Measurements from ENCODE around the gene IREB2.
"Not testable (repeated sequence)": the region's sequence is repeated elsewhere in the genome, so short reads cannot be mapped to it uniquely, and the experiment has no call there.

Gene IREB2

DNA sequence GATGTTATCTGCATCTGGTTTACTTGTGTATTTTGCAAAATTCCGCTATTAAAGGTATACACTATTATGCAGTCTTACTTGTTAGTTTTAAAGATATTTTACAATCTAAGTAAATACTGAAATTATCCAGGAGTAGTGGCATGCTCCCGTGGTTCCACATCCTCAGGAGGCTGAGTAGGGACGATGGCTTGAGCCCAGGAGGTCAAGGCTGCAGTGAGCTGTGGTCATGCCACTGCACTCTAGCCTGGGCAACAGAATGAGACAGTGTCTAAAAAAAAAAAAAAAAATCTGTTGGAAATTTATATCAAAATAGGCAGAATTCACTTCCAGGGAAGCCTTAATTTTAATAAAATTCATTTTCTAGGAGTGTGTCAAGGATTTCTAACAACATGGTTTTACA, 41.6 kb downstream of the IREB2 start:
- Histone ChIP-seq H3K27ac (ENCODE audit: low read depth, low read length) (no peak overlapping the region), H3K36me3 (ENCODE audit: insufficient read depth, low read length) (peaks cover 48% of the 10 kb centered on the region), H3K79me2 (ENCODE audit: control insufficient read depth, insufficient read depth, low read length, unreplicated experiment) (no peaks in the 10 kb centered on the region), H3K4me3 (ENCODE audit: low read depth, low read length) (no peak overlapping the region), H2AFZ (ENCODE audit: low read length, unreplicated experiment) (no peak overlapping the region), H3K27me3 (ENCODE audit: insufficient read depth, low read length) (no peaks in the 10 kb centered on the region), H3K4me1 (ENCODE audit: control insufficient read depth, insufficient read depth, low read length, unreplicated experiment) (no peaks in the 10 kb centered on the region)

DNA sequence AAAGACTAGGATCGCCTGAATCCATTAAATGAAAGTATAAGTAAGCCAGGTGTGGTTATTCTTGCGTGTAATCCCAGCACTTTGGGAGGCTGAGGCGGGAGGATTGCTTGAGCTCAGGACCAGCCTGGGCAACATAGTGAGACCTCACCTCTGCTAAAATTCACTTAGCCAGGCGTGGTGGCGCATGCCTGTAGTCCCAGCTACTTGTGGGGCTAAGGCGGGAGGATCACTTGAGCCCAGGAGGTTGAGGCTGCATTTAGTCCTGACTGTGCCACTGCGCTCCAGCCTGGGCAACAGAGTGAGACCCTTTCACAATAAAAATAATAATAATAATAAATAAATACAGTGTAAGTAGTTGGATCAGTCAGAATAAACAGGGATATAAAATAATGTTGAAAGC, 43.9 kb downstream of the IREB2 start:
- Histone ChIP-seq H2AFZ (ENCODE audit: low read length, unreplicated experiment) (no peak overlapping the region), H3K4me1 (ENCODE audit: control insufficient read depth, insufficient read depth, low read length, unreplicated experiment) (peaks cover 13% of the 10 kb centered on the region), H3K79me2 (ENCODE audit: control insufficient read depth, insufficient read depth, low read length, unreplicated experiment) (no peaks in the 10 kb centered on the region), H3K27me3 (ENCODE audit: insufficient read depth, low read length) (no peaks in the 10 kb centered on the region), H3K27ac (ENCODE audit: low read depth, low read length) (no peak overlapping the region), H3K4me3 (ENCODE audit: low read depth, low read length) (no peak overlapping the region), H3K36me3 (ENCODE audit: insufficient read depth, low read length) (peaks cover 57% of the 10 kb centered on the region)

DNA sequence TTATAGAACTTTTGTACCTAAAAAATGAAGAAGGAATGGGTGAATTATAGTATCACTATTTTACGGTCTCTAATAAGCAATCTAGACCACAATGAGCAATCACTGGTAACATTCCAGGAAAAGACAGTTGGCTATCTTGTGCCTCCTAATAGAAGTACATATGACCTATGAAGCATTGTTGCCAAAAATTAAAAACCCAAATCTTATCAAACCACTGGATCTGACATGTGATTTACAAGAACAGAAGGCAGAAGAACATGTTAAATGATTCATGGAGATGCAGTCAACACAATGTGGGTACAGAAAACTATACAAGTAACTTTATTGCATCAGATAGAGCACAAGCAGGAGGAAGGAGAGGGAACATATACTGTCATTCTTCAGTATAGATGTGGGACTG, 54.9 kb downstream of the IREB2 start:
- Histone ChIP-seq H3K27me3 (ENCODE audit: insufficient read depth, low read length) (no peaks in the 10 kb centered on the region), H2AFZ (ENCODE audit: low read length, unreplicated experiment) (no peak overlapping the region), H3K79me2 (ENCODE audit: control insufficient read depth, insufficient read depth, low read length, unreplicated experiment) (no peaks in the 10 kb centered on the region), H3K36me3 (ENCODE audit: insufficient read depth, low read length) (peaks cover 41% of the 10 kb centered on the region), H3K27ac (ENCODE audit: low read depth, low read length) (no peak overlapping the region), H3K4me3 (ENCODE audit: low read depth, low read length) (no peak overlapping the region), H3K4me1 (ENCODE audit: control insufficient read depth, insufficient read depth, low read length, unreplicated experiment) (no peaks in the 10 kb centered on the region)

DNA sequence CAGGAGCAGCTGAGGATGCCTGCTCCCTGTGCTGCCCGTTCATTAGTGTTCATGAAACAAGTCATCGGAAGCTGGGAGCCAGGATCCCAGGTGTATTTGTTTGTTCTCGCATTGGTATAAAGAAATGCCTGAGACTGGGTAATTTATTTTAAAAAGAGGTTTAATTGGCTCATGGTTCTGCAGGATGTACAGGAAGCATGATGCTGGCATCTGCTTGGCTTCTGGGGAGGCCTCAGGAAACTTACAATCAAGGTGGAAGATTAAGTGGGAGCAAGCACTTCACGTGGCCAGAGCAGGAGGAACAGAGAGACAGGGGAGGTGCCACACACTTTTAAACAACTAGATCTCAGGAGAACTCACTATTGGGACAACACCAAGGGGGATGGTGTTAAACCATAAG, 63.8 kb downstream of the IREB2 start:
- H3K27ac ChIP-seq (ENCODE audit: low read depth, low read length), result no peak overlapping the region
- H3K4me1 ChIP-seq (ENCODE audit: control insufficient read depth, insufficient read depth, low read length, unreplicated experiment), result no peaks in the 10 kb centered on the region
- no peak overlapping the region for H2AFZ ChIP-seq (ENCODE audit: low read length, unreplicated experiment)
- H3K27me3 ChIP-seq (ENCODE audit: insufficient read depth, low read length), result no peaks in the 10 kb centered on the region
- H3K79me2 ChIP-seq (ENCODE audit: control insufficient read depth, insufficient read depth, low read length, unreplicated experiment), result no peaks in the 10 kb centered on the region
- H3K4me3 ChIP-seq (ENCODE audit: low read depth, low read length), result no peak overlapping the region
- peaks cover 34% of the 10 kb centered on the region for H3K36me3 ChIP-seq (ENCODE audit: insufficient read depth, low read length)

DNA sequence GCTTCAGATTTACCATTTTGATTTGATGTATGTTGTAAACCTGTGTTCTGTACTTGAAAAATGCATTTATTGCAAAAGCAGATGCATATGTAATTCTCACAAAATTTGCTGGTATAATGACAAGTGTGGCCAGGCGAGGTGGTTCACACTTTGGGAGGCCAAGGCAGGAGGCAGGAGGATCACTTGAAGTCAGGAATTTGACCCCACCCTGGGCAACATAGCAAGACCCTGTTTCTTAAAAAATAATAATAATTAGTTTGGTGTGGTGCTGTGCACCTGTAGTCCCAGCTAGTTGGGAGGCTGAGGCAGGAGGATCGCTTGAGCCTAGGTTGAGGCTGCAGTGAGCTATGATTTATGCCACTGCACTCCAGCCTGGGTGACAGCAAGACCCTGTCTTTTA, 64.6 kb downstream of the IREB2 start:
- no peak overlapping the region for H3K27ac ChIP-seq (ENCODE audit: low read depth, low read length)
- H3K36me3 ChIP-seq (ENCODE audit: insufficient read depth, low read length), result peaks cover 28% of the 10 kb centered on the region
- H3K4me3 ChIP-seq (ENCODE audit: low read depth, low read length), result no peak overlapping the region
- no peaks in the 10 kb centered on the region for H3K4me1 ChIP-seq (ENCODE audit: control insufficient read depth, insufficient read depth, low read length, unreplicated experiment)
- no peaks in the 10 kb centered on the region for H3K79me2 ChIP-seq (ENCODE audit: control insufficient read depth, insufficient read depth, low read length, unreplicated experiment)
- H2AFZ ChIP-seq (ENCODE audit: low read length, unreplicated experiment), result no peak overlapping the region
- no peaks in the 10 kb centered on the region for H3K27me3 ChIP-seq (ENCODE audit: insufficient read depth, low read length)

DNA sequence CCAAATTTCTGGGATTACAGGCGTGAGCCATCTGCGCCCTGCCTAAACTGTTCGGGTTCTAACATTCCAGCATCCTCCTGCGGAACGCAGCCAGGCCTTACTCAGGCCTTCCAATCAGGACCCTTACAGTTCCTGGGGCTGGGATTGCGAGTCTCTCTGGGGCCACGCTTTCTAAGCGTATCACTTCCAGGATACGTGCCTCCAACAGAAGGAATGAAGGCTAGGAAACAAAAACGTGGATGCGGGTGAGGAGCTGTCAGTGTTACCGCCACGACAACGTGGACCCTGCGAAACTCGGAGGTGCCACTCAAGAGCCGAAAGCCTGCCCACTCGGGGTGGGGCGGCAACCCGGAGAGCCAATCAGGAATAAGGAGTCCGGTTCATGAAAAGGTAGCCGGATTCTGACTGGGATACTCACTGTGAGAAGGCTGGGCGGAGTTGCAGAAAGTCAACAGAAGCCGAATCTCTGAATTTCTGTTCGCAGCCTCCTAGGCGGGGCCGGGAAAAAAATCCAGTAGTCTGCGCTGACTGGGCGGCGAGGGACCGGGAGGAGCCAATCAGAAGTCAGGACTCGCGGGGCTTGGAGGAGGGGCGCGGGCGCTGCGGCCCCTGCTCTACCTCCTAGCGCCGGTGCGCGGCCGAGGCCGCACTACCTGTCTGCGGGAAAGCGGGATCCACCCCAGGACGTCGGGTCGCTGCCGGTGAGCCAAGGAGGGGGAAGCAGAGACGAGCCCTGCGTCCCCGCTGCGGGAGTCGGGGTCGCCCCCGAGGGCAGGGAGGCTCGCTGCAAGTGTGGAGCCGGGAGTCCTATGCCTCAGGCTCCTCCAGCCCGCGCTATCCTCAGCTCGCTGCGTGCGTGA, 69.2 kb downstream of the IREB2 start, which contains the start of gene HYKK:
Gene HYKK, plus strand, starts transcription at position 607 of the 860 bp plus-strand sequence. CDS start 5,512 bp downstream, outside the sequence.
- Histone ChIP-seq H3K27ac (ENCODE audit: low read depth, low read length) (no peak within 1 kb of the TSS), H3K4me1 (ENCODE audit: control insufficient read depth, insufficient read depth, low read length, unreplicated experiment) (no peaks in the 10 kb centered on the region), H2AFZ (ENCODE audit: low read length, unreplicated experiment) (peak within 1 kb of the TSS; percentile 87)

DNA sequence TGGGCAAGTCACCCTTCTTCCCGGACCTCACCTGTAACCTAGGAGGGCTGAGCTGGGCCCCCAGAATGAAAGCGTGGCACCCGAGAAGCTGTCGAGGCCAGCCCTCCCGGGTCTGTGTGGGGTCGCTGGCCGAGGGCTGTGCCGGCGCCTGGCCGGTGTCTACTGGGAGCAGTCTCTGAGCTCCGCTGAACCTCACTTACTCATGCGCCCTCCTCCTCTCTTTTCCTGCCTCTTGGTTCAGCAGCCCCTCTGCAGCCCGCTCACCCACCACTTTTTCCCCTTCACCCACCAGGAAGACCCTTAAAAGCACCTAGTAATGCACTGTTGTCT, 69.8 kb downstream of the IREB2 start:
- H2AFZ ChIP-seq (ENCODE audit: low read length, unreplicated experiment), result peak overlapping the region; percentile 70
- peak overlapping the region; percentile 81 for H3K4me3 ChIP-seq (ENCODE audit: low read depth, low read length)
- H3K4me1 ChIP-seq (ENCODE audit: control insufficient read depth, insufficient read depth, low read length, unreplicated experiment), result no peaks in the 10 kb centered on the region
- H3K27me3 ChIP-seq (ENCODE audit: insufficient read depth, low read length), result no peaks in the 10 kb centered on the region
- H3K79me2 ChIP-seq (ENCODE audit: control insufficient read depth, insufficient read depth, low read length, unreplicated experiment), result no peaks in the 10 kb centered on the region
- no peak overlapping the region for H3K27ac ChIP-seq (ENCODE audit: low read depth, low read length)
- H3K36me3 ChIP-seq (ENCODE audit: insufficient read depth, low read length), result no peaks in the 10 kb centered on the region

More for the DNA sequence above, 69.2 kb downstream of the IREB2 start, which contains the start of gene HYKK:
- Histone ChIP-seq H3K36me3 (ENCODE audit: insufficient read depth, low read length) (no peaks in the 10 kb centered on the region), H3K4me3 (ENCODE audit: low read depth, low read length) (peak within 1 kb of the TSS; percentile 81), H3K79me2 (ENCODE audit: control insufficient read depth, insufficient read depth, low read length, unreplicated experiment) (no peaks in the 10 kb centered on the region), H3K27me3 (ENCODE audit: insufficient read depth, low read length) (no peaks in the 10 kb centered on the region)

DNA sequence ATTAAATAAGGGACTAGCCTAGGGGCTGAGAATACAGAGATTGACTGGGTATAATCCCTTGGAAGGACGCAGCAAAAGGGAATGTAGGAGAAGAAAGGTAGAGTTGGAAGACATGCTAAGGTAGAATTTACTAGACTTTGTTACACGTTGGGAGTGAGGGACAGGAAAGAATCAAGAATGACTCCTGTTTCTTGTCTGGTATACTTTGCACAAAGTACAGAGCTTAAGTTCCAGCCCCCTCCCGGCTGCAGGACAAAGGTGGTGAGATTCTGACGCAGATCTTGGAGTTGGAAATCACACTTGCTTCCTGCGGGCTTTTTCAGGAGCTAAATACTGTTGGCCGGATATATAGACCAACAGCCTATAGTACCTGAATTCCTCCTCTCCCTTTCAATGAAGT, 70.3 kb downstream of the IREB2 start:
- no peaks in the 10 kb centered on the region for H3K79me2 ChIP-seq (ENCODE audit: control insufficient read depth, insufficient read depth, low read length, unreplicated experiment)
- peak overlapping the region; percentile 81 for H3K4me3 ChIP-seq (ENCODE audit: low read depth, low read length)

DNA sequence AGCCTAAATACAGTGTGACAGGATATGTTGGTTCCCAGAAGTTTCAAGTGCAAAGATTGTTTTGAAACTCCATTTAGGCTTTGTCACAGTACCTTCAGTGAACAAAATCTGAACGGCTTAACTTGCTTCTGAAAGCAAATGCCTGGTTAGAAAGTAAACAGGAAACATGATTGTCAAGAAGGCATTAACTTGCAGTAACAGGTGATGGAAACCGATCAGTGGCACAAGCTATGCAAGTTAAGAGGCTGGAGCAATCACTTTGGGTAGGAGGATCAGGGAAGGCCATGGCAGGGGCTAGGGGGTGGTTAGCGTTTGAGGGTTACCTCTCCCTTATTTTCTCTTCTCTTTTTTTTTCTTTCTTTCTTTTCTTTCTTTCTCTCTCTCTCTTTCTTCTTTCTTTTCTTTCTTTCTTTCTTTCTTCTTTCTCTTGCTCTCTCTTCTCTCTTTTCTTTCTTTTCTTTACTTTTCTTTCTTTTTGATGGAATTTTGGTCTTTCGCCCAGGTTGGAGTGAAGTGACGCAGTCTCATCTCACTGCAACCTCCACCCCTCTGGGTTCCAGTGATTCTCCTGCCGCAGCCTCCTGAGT, 71.8 kb downstream of the IREB2 start:
- Histone ChIP-seq H3K79me2 (ENCODE audit: control insufficient read depth, insufficient read depth, low read length, unreplicated experiment) (no peaks in the 10 kb centered on the region), H3K4me1 (ENCODE audit: control insufficient read depth, insufficient read depth, low read length, unreplicated experiment) (no peaks in the 10 kb centered on the region), H2AFZ (ENCODE audit: low read length, unreplicated experiment) (no peak overlapping the region), H3K36me3 (ENCODE audit: insufficient read depth, low read length) (no peaks in the 10 kb centered on the region), H3K27ac (ENCODE audit: low read depth, low read length) (no peak overlapping the region), H3K4me3 (ENCODE audit: low read depth, low read length) (no peak overlapping the region), H3K27me3 (ENCODE audit: insufficient read depth, low read length) (no peaks in the 10 kb centered on the region)

More for the DNA sequence above, 70.3 kb downstream of the IREB2 start:
- H3K27ac ChIP-seq (ENCODE audit: low read depth, low read length), result no peak overlapping the region
- H3K4me1 ChIP-seq (ENCODE audit: control insufficient read depth, insufficient read depth, low read length, unreplicated experiment), result no peaks in the 10 kb centered on the region
- H3K36me3 ChIP-seq (ENCODE audit: insufficient read depth, low read length), result no peaks in the 10 kb centered on the region
- no peaks in the 10 kb centered on the region for H3K27me3 ChIP-seq (ENCODE audit: insufficient read depth, low read length)
- peak overlapping the region; percentile 70 for H2AFZ ChIP-seq (ENCODE audit: low read length, unreplicated experiment)

DNA sequence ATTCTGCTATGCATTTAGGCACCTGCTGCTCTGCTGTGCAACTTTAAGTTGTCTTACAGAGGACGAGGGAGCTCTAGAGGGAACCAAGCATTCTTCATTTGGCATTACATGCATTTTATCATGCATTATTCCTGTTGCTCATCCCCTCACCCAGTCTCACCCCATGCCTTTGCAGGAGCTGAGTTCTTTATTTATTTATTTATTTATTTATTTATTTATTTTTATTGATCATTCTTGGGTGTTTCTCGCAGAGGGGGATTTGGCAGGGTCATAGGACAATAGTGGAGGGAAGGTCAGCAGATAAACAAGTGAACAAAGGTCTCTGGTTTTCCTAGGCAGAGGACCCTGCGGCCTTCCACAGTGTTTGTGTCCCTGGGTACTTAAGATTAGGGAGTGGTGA, 82.0 kb downstream of the IREB2 start:
- H3K36me3 ChIP-seq (ENCODE audit: insufficient read depth, low read length); H3K4me3 ChIP-seq (ENCODE audit: low read depth, low read length); H3K27ac ChIP-seq (ENCODE audit: low read depth, low read length); H3K79me2 ChIP-seq (ENCODE audit: control insufficient read depth, insufficient read depth, low read length, unreplicated experiment); H3K4me1 ChIP-seq (ENCODE audit: control insufficient read depth, insufficient read depth, low read length, unreplicated experiment); H3K27me3 ChIP-seq (ENCODE audit: insufficient read depth, low read length); H2AFZ ChIP-seq (ENCODE audit: low read length, unreplicated experiment): not testable (repeated sequence)

DNA sequence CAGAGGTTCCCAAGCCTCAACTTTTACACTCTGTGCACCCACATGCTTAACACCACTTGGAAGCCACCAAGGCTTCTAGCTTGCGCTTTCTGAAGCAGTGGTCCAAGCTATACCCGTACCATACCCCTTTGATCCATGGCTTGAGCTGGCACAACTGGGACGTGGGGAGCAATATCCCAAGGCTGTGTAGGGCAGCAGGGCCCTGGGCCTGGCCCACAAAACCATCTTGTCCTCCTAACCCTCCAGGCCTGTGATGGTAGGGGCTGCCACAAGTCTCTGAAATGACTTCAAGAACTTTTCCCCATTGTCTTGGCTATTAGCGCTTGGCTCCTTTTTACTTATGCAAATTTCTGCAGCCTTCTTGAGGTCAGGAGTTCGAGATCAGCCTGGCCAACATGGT, 86.2 kb downstream of the IREB2 start:
- no peaks in the 10 kb centered on the region for H3K36me3 ChIP-seq (ENCODE audit: insufficient read depth, low read length)
- no peak overlapping the region for H3K4me3 ChIP-seq (ENCODE audit: low read depth, low read length)
- no peak overlapping the region for H2AFZ ChIP-seq (ENCODE audit: low read length, unreplicated experiment)
- no peaks in the 10 kb centered on the region for H3K79me2 ChIP-seq (ENCODE audit: control insufficient read depth, insufficient read depth, low read length, unreplicated experiment)
- no peak overlapping the region for H3K27ac ChIP-seq (ENCODE audit: low read depth, low read length)
- H3K27me3 ChIP-seq (ENCODE audit: insufficient read depth, low read length), result no peaks in the 10 kb centered on the region
- H3K4me1 ChIP-seq (ENCODE audit: control insufficient read depth, insufficient read depth, low read length, unreplicated experiment), result no peaks in the 10 kb centered on the region
